Neuronal stem cell (in vitro differentiated cells): ENCODE results near the gene ODAD4.

ENCODE experiments used
- DNase-seq: peaks from one replicate; pipeline ENCODE4 v3.0.0-alpha.2; 2013; ENCODE audit warnings: low spot score
- H2AFZ ChIP-seq: one replicate; pipeline ENCODE4 v1.6.1; 2013; ENCODE audit warnings: mild to moderate bottlenecking, low read length, inconsistent platforms
- H2AK5ac ChIP-seq: 2 replicates; pipeline ENCODE4 v1.6.1; 2013; ENCODE audit warnings: low read depth, mild to moderate bottlenecking, inconsistent platforms, low read length, moderate library complexity, mixed read lengths
- H2BK120ac ChIP-seq: 2 replicates; pipeline ENCODE4 v1.6.1; 2013; ENCODE audit warnings: low read depth, mild to moderate bottlenecking, inconsistent platforms, low read length, moderate library complexity, mixed read lengths
- H2BK12ac ChIP-seq: one replicate; pipeline ENCODE4 v1.6.1; 2013; ENCODE audit warnings: low read length, inconsistent platforms
- H2BK15ac ChIP-seq: 2 replicates; pipeline ENCODE4 v1.6.1; 2013; ENCODE audit warnings: mild to moderate bottlenecking, low read length, inconsistent platforms, mixed read lengths
- H2BK5ac ChIP-seq: one replicate; pipeline ENCODE4 v1.6.1; 2013; ENCODE audit warnings: inconsistent platforms, mild to moderate bottlenecking, low read length, moderate library complexity
- H3K14ac ChIP-seq: one replicate; pipeline ENCODE4 v1.6.1; 2013; ENCODE audit warnings: low read length, inconsistent platforms
- H3K18ac ChIP-seq: 2 replicates; pipeline ENCODE4 v1.6.1; 2013; ENCODE audit warnings: low read length, inconsistent platforms
- H3K23ac ChIP-seq: 2 replicates; pipeline ENCODE4 v1.6.1; 2013; ENCODE audit warnings: low read depth, mild to moderate bottlenecking, mixed read lengths, low read length, inconsistent platforms; ENCODE audit not compliant: poor library complexity
- H3K27ac ChIP-seq: replicated peaks from 3 replicates; pipeline ENCODE4 v1.5.1; 2013; ENCODE audit warnings: low read length, inconsistent platforms
- H3K27me3 ChIP-seq, 3 experiments: 2 replicates each; pipeline ENCODE4 v1.6.1; 2013; ENCODE audit warnings: low read length in 3 of 3, mild to moderate bottlenecking in 2 of 3, inconsistent platforms in 1 of 3, low read depth in 1 of 3, mixed read lengths in 1 of 3, moderate library complexity in 1 of 3; ENCODE audit not compliant: control insufficient read depth in 3 of 3, insufficient read depth in 3 of 3
- H3K36me3 ChIP-seq, 2 donors: replicated peaks in 1 of 2; 2 replicates each; pipeline ENCODE4 v1.6.1; 2013; ENCODE audit warnings: low read length in 2 of 2; ENCODE audit not compliant: control insufficient read depth in 2 of 2, insufficient read depth in 2 of 2
- H3K4ac ChIP-seq: 2 replicates; pipeline ENCODE4 v1.6.1; 2013; ENCODE audit warnings: inconsistent platforms, mild to moderate bottlenecking, low read length, moderate library complexity
- H3K4me1 ChIP-seq, 2 donors: 1 replicate in 1 of 2; 2 replicates in 1 of 2; pipeline ENCODE4 v1.6.1; 2013; ENCODE audit warnings: low read length in 2 of 2, low read depth in 1 of 2; ENCODE audit not compliant: control insufficient read depth in 2 of 2, insufficient read depth in 1 of 2
- H3K4me2 ChIP-seq: one replicate; pipeline ENCODE4 v1.6.1; 2013; ENCODE audit warnings: mild to moderate bottlenecking, low read length, inconsistent platforms; ENCODE audit not compliant: insufficient read depth, poor library complexity, severe bottlenecking
- H3K4me3 ChIP-seq, 2 donors: 2 replicates each; pipeline ENCODE4 v1.5.1; 2013; ENCODE audit warnings: low read length in 2 of 2, mild to moderate bottlenecking in 2 of 2, inconsistent platforms in 1 of 2, moderate library complexity in 1 of 2
- H3K79me1 ChIP-seq: one replicate; pipeline ENCODE4 v1.6.1; 2013; ENCODE audit warnings: low read depth, mild to moderate bottlenecking, inconsistent platforms, low read length, moderate library complexity
- H3K9ac ChIP-seq: one replicate; pipeline ENCODE4 v1.6.1; 2013; ENCODE audit warnings: mild to moderate bottlenecking, low read depth, low read length, inconsistent platforms; ENCODE audit not compliant: poor library complexity
- H3K9me3 ChIP-seq, 2 donors: replicated peaks in 1 of 2; 2 replicates each; pipeline versions ENCODE3 to v1.6.1; 2013; ENCODE audit warnings: low read length in 2 of 2, mild to moderate bottlenecking in 2 of 2, inconsistent platforms in 1 of 2, low read depth in 1 of 2, mixed read lengths in 1 of 2, moderate library complexity in 1 of 2; ENCODE audit not compliant: control insufficient read depth in 2 of 2, insufficient read depth in 1 of 2
- H4K8ac ChIP-seq: one replicate; pipeline ENCODE4 v1.6.1; 2013; ENCODE audit warnings: low read depth, mild to moderate bottlenecking, inconsistent platforms, low read length, moderate library complexity
- H4K91ac ChIP-seq: one replicate; pipeline ENCODE4 v1.6.1; 2013; ENCODE audit warnings: low read length, low read depth, mild to moderate bottlenecking, inconsistent platforms; ENCODE audit not compliant: poor library complexity
- WGBS, 2 donors: extraction: QIAGEN DNeasy Blood & Tissue Kit; methylation state at CpG; one replicate each; pipeline ENCODE4 v1.1.7; 2013; ENCODE audit warnings: missing lambda C conversion rate in 2 of 2, mixed read lengths in 1 of 2; ENCODE audit not compliant: insufficient read length in 2 of 2, insufficient replicate concordance in 1 of 2; ENCODE audit errors: extremely low coverage in 2 of 2; 5-methylcytosine and 5-hydroxymethylcytosine counted together

The ODAD4 gene

DNA sequence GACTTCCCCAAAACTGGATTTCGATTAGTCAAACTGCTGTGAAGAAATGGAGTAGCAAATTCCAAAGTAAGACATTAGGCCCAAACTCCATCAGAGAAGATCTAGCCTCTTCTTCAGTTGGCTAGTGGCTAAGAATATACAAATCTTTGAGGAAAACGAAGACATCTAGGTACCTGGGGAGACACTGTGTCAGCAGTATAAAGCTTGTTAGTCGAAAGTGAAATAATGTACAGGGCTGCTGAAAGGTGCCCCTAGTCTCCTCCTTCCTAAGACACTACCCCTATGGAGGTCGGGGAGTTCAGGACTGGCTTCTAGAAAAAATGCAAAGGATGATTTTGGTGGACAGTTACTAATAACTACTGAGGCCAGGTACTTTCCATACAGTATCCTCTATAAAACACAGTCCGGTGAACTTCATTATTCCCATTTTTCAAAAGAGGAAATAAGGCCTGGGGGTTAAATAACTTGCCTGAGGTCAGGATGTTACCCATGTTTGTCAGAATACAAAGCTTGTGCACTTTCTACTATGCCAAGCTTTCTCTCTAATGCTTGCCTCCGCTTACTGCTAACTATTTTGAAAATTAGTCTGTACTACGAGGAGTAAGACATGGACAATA, 71.9 kb downstream of the ODAD4 start:
- H3K27ac ChIP-seq: no peak overlapping the region
- H3K4me1 ChIP-seq: peaks cover 0 to 4% of the 10 kb centered on the region in 2 donors
- no peak overlapping the region for H3K18ac ChIP-seq
- no peaks in the 10 kb centered on the region for H3K9me3 ChIP-seq
- no peak overlapping the region for H3K23ac ChIP-seq
- no peak overlapping the region for H4K91ac ChIP-seq
- H2BK5ac ChIP-seq: no peak overlapping the region
- no peak overlapping the region for H2AK5ac ChIP-seq
- H3K79me1 ChIP-seq: no peaks in the 10 kb centered on the region
- no peak for DNase-seq
- WGBS, 2 donors: no CpG with 5 or more reads among the region's 7 CpGs
- no peak overlapping the region for H2BK15ac ChIP-seq
- H3K27me3 ChIP-seq: no peaks in the 10 kb centered on the region
- no peak overlapping the region for H2BK120ac ChIP-seq
- H2BK12ac ChIP-seq: no peak overlapping the region
- no peak overlapping the region for H3K4me2 ChIP-seq
- no peak overlapping the region for H3K9ac ChIP-seq
- H3K14ac ChIP-seq: no peak overlapping the region
- H3K4me3 ChIP-seq: no peak overlapping the region
- H2AFZ ChIP-seq: no peak overlapping the region
- H3K36me3 ChIP-seq: peaks cover 22 to 75% of the 10 kb centered on the region in 2 donors
- no peak overlapping the region for H4K8ac ChIP-seq
- H3K4ac ChIP-seq: no peak overlapping the region

DNA sequence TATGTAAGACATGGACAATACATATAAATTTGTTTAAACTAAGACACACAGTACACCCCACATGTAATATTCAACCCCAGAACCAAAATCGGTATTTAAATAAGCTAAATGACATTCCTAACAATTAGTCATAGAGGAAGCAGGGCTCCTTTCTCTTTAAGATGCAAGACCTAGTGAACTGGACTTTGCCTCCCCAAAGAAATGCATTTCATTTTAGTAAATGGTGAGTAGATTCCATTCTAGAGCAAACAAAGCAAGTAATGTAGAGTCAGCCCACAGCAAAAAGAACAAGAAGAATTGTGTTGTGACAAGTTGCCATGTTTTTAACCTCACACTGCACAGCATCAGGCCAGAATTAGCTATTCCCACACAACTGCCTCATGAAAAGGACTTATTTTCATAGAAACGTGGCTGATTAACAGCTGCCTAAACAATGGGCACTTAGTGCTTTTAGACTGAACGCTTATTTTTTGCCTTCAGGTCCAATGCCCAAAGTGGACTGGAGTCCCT, 72.4 kb downstream of the ODAD4 start:
- peaks cover 17 to 72% of the 10 kb centered on the region in 2 donors for H3K36me3 ChIP-seq
- no peak overlapping the region for H3K14ac ChIP-seq
- H3K4me3 ChIP-seq: no peak overlapping the region
- DNase-seq: no peak
- H3K18ac ChIP-seq: no peak overlapping the region
- no peak overlapping the region for H3K23ac ChIP-seq
- WGBS, 2 donors: no CpG with 5 or more reads among the region's 3 CpGs
- H3K9ac ChIP-seq: no peak overlapping the region
- H3K4me1 ChIP-seq: peaks cover 0 to 4% of the 10 kb centered on the region in 2 donors
- no peak overlapping the region for H2AFZ ChIP-seq
- H3K4ac ChIP-seq: no peak overlapping the region
- H2BK5ac ChIP-seq: no peak overlapping the region
- no peak overlapping the region for H4K91ac ChIP-seq
- no peaks in the 10 kb centered on the region for H3K9me3 ChIP-seq
- no peak overlapping the region for H3K27ac ChIP-seq
- H2AK5ac ChIP-seq: no peak overlapping the region
- no peaks in the 10 kb centered on the region for H3K27me3 ChIP-seq
- no peak overlapping the region for H4K8ac ChIP-seq
- H2BK120ac ChIP-seq: no peak overlapping the region
- no peak overlapping the region for H2BK12ac ChIP-seq
- H3K79me1 ChIP-seq: no peaks in the 10 kb centered on the region
- no peak overlapping the region for H3K4me2 ChIP-seq
- H2BK15ac ChIP-seq: no peak overlapping the region

DNA sequence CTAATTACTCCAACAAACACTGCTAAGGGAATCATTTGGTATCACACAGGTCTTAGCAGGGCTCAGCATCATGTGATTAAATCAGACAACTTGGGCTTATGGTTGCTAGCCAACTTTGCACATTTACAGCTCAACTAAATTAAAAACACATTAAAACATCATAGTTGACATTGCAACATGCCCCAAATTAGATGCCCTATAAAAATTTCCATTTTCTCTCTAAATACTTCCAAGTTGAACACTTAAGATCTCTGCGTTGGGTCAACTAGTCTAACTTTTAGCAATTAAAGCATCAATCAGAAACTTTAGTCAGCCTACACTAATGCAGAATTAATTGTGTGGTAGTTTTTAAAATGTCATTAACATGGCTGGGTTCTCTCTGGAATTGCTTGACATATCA, 74.7 kb downstream of the ODAD4 start:
- no peak overlapping the region for H2BK15ac ChIP-seq
- WGBS, 2 donors: no CpG with 5 or more reads among the region's 1 CpG
- H3K14ac ChIP-seq: no peak overlapping the region
- H3K27me3 ChIP-seq: no peaks in the 10 kb centered on the region
- H3K4me2 ChIP-seq: no peak overlapping the region
- H2BK120ac ChIP-seq: no peak overlapping the region
- no peak overlapping the region for H4K91ac ChIP-seq
- H3K4ac ChIP-seq: no peak overlapping the region
- no peak overlapping the region for H3K18ac ChIP-seq
- H2AFZ ChIP-seq: no peak overlapping the region
- H3K23ac ChIP-seq: no peak overlapping the region
- H3K79me1 ChIP-seq: peaks cover 4% of the 10 kb centered on the region
- H2BK12ac ChIP-seq: no peak overlapping the region
- no peaks in the 10 kb centered on the region for H3K9me3 ChIP-seq
- peaks cover 0 to 4% of the 10 kb centered on the region in 2 donors for H3K4me1 ChIP-seq
- no peak overlapping the region for H3K27ac ChIP-seq
- no peak for DNase-seq
- H3K9ac ChIP-seq: no peak overlapping the region
- H4K8ac ChIP-seq: no peak overlapping the region
- no peak overlapping the region for H2AK5ac ChIP-seq
- H3K36me3 ChIP-seq: peaks cover 11 to 65% of the 10 kb centered on the region in 2 donors
- H2BK5ac ChIP-seq: no peak overlapping the region
- H3K4me3 ChIP-seq: no peak overlapping the region

DNA sequence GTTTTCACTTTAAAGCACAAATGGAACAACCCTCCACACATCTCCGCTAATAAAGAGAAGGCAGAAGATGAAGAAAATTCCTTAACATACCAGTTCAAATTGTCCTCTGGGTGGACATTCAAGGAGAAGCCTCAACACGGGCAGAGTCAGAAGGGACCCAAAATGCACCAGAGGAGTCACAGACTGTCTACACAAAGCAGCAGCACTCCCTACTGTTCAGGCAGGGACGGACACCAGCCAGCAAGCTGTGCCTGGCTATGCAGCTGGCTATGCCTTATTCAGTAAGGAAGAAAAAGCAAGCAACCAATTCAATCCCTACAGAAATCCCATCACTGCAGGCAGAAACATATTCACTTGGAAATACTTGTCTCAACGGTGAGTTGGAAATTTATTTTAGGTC, 78.8 kb downstream of the ODAD4 start:
- Histone ChIP-seq H3K79me1 (peaks cover 6% of the 10 kb centered on the region), H3K4ac (no peak overlapping the region), H3K18ac (no peak overlapping the region), H2AK5ac (no peak overlapping the region), H3K4me2 (no peak overlapping the region), H2BK5ac (no peak overlapping the region), H4K91ac (no peak overlapping the region), H3K27ac (no peak overlapping the region), H2BK15ac (no peak overlapping the region), H3K14ac (no peak overlapping the region), H3K9ac (no peak overlapping the region), H3K9me3 (no peaks in the 10 kb centered on the region), H3K4me3 (no peak overlapping the region), H2BK12ac (no peak overlapping the region), H3K27me3 (no peaks in the 10 kb centered on the region), H3K23ac (no peak overlapping the region), H2AFZ (no peak overlapping the region), H4K8ac (no peak overlapping the region), H3K4me1 (no peaks in the 10 kb centered on the region), H3K36me3 (peaks cover 3 to 51% of the 10 kb centered on the region in 2 donors), H2BK120ac (no peak overlapping the region)
- no peak for DNase-seq
- WGBS, 2 donors: no CpG with 5 or more reads among the region's 4 CpGs
